ENCODE data around the gene VRK3.

VRK3 gene

DNA sequence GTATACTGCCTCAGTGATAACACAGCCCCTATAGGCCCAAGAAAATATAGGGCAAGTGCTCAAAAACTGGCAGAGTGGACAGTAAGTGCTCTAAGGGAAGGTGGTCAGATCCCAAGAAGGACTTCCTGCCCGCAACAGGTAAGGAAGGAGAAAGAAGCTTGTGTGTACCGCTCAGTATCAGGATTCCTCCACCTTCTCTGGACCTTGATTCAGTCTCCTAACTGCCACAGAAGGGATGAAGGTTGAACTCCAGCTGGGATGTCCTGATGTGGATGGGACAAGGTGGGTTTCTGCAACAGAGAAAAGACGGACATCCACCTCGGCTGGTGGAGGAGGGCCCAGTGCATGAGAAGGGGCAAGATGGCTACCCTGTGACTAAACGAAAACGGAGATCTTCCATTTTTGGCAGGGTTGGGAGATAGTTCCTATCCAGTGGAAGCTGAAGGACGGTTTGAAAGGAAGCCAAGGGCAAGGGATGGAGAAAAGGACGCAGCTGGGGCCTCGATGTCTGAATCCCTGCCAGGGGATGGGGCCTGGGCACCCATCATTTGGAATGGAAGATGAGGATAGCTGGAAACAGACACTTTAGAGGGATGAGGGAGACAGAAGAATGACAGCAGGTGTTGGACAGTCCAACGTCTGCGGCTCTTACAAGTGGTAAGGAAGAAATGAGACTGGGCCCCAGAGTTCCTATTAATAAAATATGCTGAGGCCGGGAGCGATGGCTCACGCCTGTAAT lies 97.5 kb downstream of the VRK3 start:
- DNase-seq = no peak

GRCh38 chr19:49926515-49926914 lies 98.7 kb downstream of the VRK3 start:
- DNase-seq = no peak
